SH-SY5Y (cell line): ENCODE data around the gene MEI4.

Experiments
- GATA2 ChIP-seq: IDR thresholded peaks from 2 replicates; pipeline ENCODE4 v1.6.1; 2011; ENCODE audit warnings: mild to moderate bottlenecking, low read depth, low read length
- GATA3 ChIP-seq: IDR thresholded peaks from 2 replicates; pipeline ENCODE4 v1.6.1; 2011; ENCODE audit warnings: low read depth, mild to moderate bottlenecking, low read length, moderate library complexity

Gene MEI4

GRCh38 chr6:77930382-77930781 is 277.5 kb downstream of the MEI4 start:
- no peak for TF ChIP-seq GATA2
- TF ChIP-seq GATA3: no peak

- TF ChIP-seq GATA3 (no peak), GATA2 (no peak)
Measured at GRCh38 chr6:77930952-77931351, 278.1 kb downstream of the MEI4 start.

- TF ChIP-seq GATA3 (no peak), GATA2 (no peak)
Measured at GRCh38 chr6:77962070-77962469, 309.2 kb downstream of the MEI4 start.

GRCh38 chr6:77965449-77965848 is 312.6 kb downstream of the MEI4 start:
- TF ChIP-seq GATA2: no peak
- no peak for TF ChIP-seq GATA3

GRCh38 chr6:77972334-77972733 is 319.5 kb downstream of the MEI4 start:
- TF ChIP-seq GATA2 (no peak), GATA3 (no peak)
